Limb (tissue), 2 donors: ENCODE results near the gene HOXD11.

Experiments used
- DNase-seq, 2 donors: peaks; one replicate each; pipeline ENCODE4 v3.0.0-alpha.2; 2016; ENCODE audit errors: extremely low spot score in 2 of 2

Gene HOXD11

GRCh38 chr2:176081376-176081836 is 25.7 kb upstream of the HOXD11 start:
- no peak for DNase-seq

- peak in 1 of 2 donors; percentile 73 for DNase-seq
Measured at GRCh38 chr2:176081837-176082524, 25.1 kb upstream of the HOXD11 start.

- no peak for DNase-seq
Measured at GRCh38 chr2:176082525-176082823, 24.6 kb upstream of the HOXD11 start.

- peak in 1 of 2 donors; percentile 64 for DNase-seq
Measured at GRCh38 chr2:176082824-176083751, 24.0 kb upstream of the HOXD11 start.

GRCh38 chr2:176083796-176084261 is 23.3 kb upstream of the HOXD11 start, which contains the start of gene EVX2:
TSS of gene EVX2 (minus strand) at chr2:176083962. CDS start at chr2:176083776, 186 bp downstream.
- DNase-seq = peak in 1 of 2 donors; percentile 56

GRCh38 chr2:176084611-176085119 is 22.4 kb upstream of the HOXD11 start:
- DNase-seq = peak in 1 of 2 donors; percentile 51

- peak in 1 of 2 donors; percentile 53 for DNase-seq
Measured at GRCh38 chr2:176085120-176085788, 21.8 kb upstream of the HOXD11 start.

GRCh38 chr2:176085861-176086771 is 21.0 kb upstream of the HOXD11 start:
- peak in 1 of 2 donors; percentile 84 for DNase-seq

- DNase-seq = peak in 1 of 2 donors; percentile 30
Measured at GRCh38 chr2:176087330-176088047, 19.6 kb upstream of the HOXD11 start.

- peak; percentile 65 to 87 for DNase-seq
Measured at GRCh38 chr2:176088048-176088936, 18.8 kb upstream of the HOXD11 start.

- DNase-seq = peak in 1 of 2 donors; percentile 25
Measured at GRCh38 chr2:176088937-176089842, 17.9 kb upstream of the HOXD11 start.

GRCh38 chr2:176089843-176090395 is 17.2 kb upstream of the HOXD11 start:
- DNase-seq = peak in 1 of 2 donors; percentile 33

- DNase-seq = no peak
Measured at GRCh38 chr2:176090862-176091261, 16.2 kb upstream of the HOXD11 start.

- no peak for DNase-seq
Measured at GRCh38 chr2:176091329-176092258, 15.5 kb upstream of the HOXD11 start.

- DNase-seq = peak in 1 of 2 donors; percentile 80
Measured at GRCh38 chr2:176092270-176093144, 14.6 kb upstream of the HOXD11 start, which contains the start of gene HOXD13. TSS of gene HOXD13 (plus strand) at chr2:176092721. CDS start at chr2:176092891, 170 bp downstream.
